ENCODE measurements around the gene GNG3. TPM values are rescaled to one million over a fixed set of nuclear protein-coding genes. Genes with fewer than 3 reads are reported as not detected.

GNG3 gene
- total RNA-seq, 1 experiment from 2014 or later = not detected

DNA sequence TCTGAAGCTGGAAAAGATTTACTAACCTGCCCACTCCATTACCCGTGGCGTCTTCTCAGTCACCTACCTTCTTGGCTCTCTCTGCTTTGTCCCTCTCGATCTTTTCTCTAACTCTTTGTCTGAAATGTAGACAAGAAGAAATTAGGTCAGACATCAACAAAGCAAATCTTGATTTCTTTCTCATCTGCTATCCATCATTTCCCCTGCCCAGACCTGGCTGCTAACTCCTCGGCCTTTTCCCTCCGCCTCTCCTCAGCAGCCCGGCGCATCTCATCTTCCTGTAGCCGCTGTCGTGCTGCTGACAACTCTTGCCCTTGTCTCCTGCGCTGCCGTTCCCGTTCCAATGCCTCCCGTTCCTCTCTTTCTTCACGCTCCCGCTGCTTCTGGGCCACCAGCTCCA, 29.8 kb upstream of the GNG3 start:
- peak overlapping the region; percentile 94 for H3K27ac Mint-ChIP-seq (ENCODE audit: low read depth, unreplicated experiment)
- H3K4me3 Mint-ChIP-seq (ENCODE audit: unreplicated experiment) = peak overlapping the region; percentile 72
- no peak for DNase-seq (ENCODE audit: unreplicated experiment)
- ChIA-PET CTCF (interaction anchor here (0.9 to 2.2 kb wide), 2 partner anchors 16 to 117 kb away, joined by 3 to 8 read pairs; no protein-coding TSS in a partner anchor), POLR2A (interaction anchor here (0.6 to 7.1 kb wide), 14 partner anchors 9 to 180 kb away, joined by 3 to 132 read pairs (median 4); partner anchors contain the start of genes B3GAT3, C11orf98, CSKMT and HNRNPUL2)
- H3K27me3 Mint-ChIP-seq (ENCODE audit: insufficient read depth, unreplicated experiment) = no peaks in the 10 kb centered on the region
- TF ChIP-seq, protein P1, sequence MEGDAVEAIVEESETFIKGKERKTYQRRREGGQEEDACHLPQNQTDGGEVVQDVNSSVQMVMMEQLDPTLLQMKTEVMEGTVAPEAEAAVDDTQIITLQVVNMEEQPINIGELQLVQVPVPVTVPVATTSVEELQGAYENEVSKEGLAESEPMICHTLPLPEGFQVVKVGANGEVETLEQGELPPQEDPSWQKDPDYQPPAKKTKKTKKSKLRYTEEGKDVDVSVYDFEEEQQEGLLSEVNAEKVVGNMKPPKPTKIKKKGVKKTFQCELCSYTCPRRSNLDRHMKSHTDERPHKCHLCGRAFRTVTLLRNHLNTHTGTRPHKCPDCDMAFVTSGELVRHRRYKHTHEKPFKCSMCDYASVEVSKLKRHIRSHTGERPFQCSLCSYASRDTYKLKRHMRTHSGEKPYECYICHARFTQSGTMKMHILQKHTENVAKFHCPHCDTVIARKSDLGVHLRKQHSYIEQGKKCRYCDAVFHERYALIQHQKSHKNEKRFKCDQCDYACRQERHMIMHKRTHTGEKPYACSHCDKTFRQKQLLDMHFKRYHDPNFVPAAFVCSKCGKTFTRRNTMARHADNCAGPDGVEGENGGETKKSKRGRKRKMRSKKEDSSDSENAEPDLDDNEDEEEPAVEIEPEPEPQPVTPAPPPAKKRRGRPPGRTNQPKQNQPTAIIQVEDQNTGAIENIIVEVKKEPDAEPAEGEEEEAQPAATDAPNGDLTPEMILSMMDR (IDR thresholded peaks at IDR 0.05; ENCODE audit: unreplicated experiment) = no peak
- intact Hi-C loops (cut with micrococcal nuclease) = no loop called here
- peaks cover 22% of the 10 kb centered on the region for H3K4me1 Mint-ChIP-seq (ENCODE audit: insufficient read depth, unreplicated experiment)
- BruUV-seq (replicated peaks) = no TSS peak
- peaks cover 50% of the 10 kb centered on the region for H3K36me3 Mint-ChIP-seq (ENCODE audit: insufficient read depth, unreplicated experiment)
- H3K9me3 Mint-ChIP-seq (ENCODE audit: unreplicated experiment) = no peaks in the 10 kb centered on the region

DNA sequence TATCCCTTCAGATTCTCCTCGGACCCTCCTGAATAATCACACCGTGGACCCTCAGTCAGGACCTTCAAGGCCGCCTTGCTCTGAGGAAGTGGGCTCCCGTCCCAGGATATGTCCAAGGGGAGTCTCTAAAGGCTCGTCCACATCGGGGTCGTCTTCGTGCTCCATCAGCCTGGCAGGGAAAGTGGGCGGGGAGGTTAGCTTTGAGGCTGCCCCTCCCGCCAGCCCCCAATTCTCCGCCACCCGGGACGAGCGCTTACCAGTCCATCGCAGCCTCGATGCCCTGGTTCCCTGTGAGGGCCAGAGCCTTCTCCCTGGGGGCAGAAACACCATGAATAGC, 29.1 kb upstream of the GNG3 start:
- DNase-seq (ENCODE audit: unreplicated experiment) = no peak
- no peaks in the 10 kb centered on the region for H3K27me3 Mint-ChIP-seq (ENCODE audit: insufficient read depth, unreplicated experiment)
- H3K4me3 Mint-ChIP-seq (ENCODE audit: unreplicated experiment) = peak overlapping the region; percentile 72
- intact Hi-C loops (cut with micrococcal nuclease) = no loop called here
- TF ChIP-seq, protein P1 (IDR thresholded peaks at IDR 0.05; ENCODE audit: unreplicated experiment) = no peak
- BruUV-seq (replicated peaks) = no TSS peak
- peaks cover 44% of the 10 kb centered on the region for H3K36me3 Mint-ChIP-seq (ENCODE audit: insufficient read depth, unreplicated experiment)
- no peaks in the 10 kb centered on the region for H3K9me3 Mint-ChIP-seq (ENCODE audit: unreplicated experiment)
- ChIA-PET CTCF (interaction anchor here (2.2 to 2.9 kb wide), 2 partner anchors 11 to 15 kb away, joined by 8 to 15 read pairs; no protein-coding TSS in a partner anchor), POLR2A (interaction anchor here (1.0 to 7.1 kb wide), 15 partner anchors 10 to 130 kb away, joined by 3 to 132 read pairs (median 5); partner anchors contain the start of genes C11orf98, CSKMT, HNRNPUL2 and LBHD1)
- peak overlapping the region; percentile 94 for H3K27ac Mint-ChIP-seq (ENCODE audit: low read depth, unreplicated experiment)
- H3K4me1 Mint-ChIP-seq (ENCODE audit: insufficient read depth, unreplicated experiment) = peaks cover 22% of the 10 kb centered on the region

DNA sequence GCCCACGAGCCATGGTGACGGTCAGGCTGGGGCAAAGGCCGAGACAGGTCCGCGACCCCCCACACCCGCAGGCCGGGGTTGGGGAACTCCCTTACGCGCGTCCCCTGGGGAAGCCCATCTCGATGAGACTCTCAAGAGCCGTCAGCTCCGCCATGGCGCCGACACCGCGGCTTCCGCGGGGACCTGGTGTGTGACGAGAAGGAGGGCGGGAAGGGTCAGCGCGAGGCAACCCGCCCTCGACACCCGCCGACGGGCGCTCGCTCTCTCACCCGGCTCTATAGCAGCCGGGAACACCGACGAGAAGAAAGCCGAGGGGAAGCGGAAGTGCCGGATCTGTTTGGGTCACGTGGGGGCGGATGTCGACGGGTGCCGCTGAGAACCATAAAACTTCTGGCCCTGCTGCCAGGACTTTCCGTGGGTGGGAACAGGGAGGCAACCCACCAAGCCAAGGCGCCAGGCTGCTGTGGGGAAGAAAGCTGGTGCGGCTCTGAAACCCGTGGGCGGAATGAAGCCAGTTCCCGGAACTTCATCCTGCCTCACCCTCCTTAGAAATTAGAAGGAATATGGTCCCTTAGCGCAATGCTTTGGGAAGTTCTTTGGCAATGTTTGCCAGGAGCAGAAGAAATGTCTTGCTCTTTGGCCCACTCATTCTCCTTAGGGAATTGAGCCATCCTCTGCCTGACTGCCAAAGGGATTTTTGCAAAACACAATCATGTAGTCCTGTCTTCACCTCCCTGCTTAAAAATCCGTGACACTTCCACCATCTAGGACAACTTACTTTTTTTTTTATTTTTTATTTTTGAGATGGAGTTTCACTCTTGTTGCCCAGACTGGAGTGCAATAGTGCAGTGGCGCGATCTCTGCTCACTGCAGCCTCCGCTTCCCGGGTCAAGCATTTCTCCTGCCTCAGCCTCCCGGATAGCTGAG, 28.4 kb upstream of the GNG3 start, which contains the start of gene UBXN1:
TSS of gene UBXN1 (minus strand) at position 304 of the 927 bp plus-strand sequence. CDS start at position 154, 150 bp downstream.
- peaks cover 41% of the 10 kb centered on the region for H3K36me3 Mint-ChIP-seq (ENCODE audit: insufficient read depth, unreplicated experiment)
- peak within 1 kb of the TSS; percentile 94 for H3K27ac Mint-ChIP-seq (ENCODE audit: low read depth, unreplicated experiment)
- H3K4me3 Mint-ChIP-seq (ENCODE audit: unreplicated experiment) = peak within 1 kb of the TSS; percentile 72
- no peaks in the 10 kb centered on the region for H3K9me3 Mint-ChIP-seq (ENCODE audit: unreplicated experiment)
- TSS peak; percentile 59 for BruUV-seq (replicated peaks)
- H3K27me3 Mint-ChIP-seq (ENCODE audit: insufficient read depth, unreplicated experiment) = no peaks in the 10 kb centered on the region
- peaks cover 22% of the 10 kb centered on the region for H3K4me1 Mint-ChIP-seq (ENCODE audit: insufficient read depth, unreplicated experiment)
- CTCF ChIA-PET = interaction anchor here (0.8 to 3.0 kb wide), 11 partner anchors 7 to 1532 kb away, joined by 3 to 72 read pairs (median 11); partner anchors contain the start of genes BSCL2, GNG3, HNRNPUL2 and LBHD1
- intact Hi-C loops (cut with micrococcal nuclease) = no loop called here
- peak; percentile 89 for DNase-seq (ENCODE audit: unreplicated experiment)
- POLR2A ChIA-PET = interaction anchor here (0.7 to 7.1 kb wide), 23 partner anchors 10 to 177 kb away, joined by 3 to 132 read pairs (median 5); partner anchors contain the start of genes C11orf98, CSKMT, HNRNPUL2 and INTS5
- TF ChIP-seq, protein P1 (IDR thresholded peaks at IDR 0.05; ENCODE audit: unreplicated experiment) = no peak

DNA sequence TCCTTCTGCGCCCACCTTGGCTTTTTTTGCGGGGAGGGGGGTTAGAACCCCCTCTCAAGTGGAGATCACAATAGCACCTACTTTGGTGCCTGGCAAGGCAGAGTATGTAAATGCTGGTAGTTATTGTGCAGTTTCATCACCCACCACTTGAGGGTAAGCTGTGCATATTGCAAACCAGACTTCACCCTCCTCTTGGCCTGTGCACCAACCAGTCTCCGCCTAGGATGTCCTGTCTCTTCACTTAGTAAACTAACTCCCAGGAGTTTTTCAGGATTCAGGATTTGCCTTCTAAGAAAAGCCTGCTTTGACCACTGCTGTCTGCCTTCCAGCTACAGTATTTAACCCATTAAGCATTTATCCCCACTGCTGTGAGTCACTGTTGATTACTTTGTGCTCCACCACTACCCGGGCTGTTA, 26.6 kb upstream of the GNG3 start:
- BruUV-seq (replicated peaks) = no TSS peak
- ChIA-PET POLR2A (interaction anchor here (0.6 to 7.1 kb wide), 30 partner anchors 9 to 1353 kb away, joined by 3 to 132 read pairs (median 5); partner anchors contain the start of genes C11orf98, CSKMT, GANAB and HNRNPUL2), CTCF (interaction anchor here (0.6 to 3.0 kb wide), 33 partner anchors 9 to 344 kb away, joined by 3 to 72 read pairs (median 4); partner anchors contain the start of genes ASRGL1, BSCL2, GNG3 and HNRNPUL2)
- TF ChIP-seq, protein P1 (IDR thresholded peaks at IDR 0.05; ENCODE audit: unreplicated experiment) = peak; percentile 42
- no peaks in the 10 kb centered on the region for H3K27me3 Mint-ChIP-seq (ENCODE audit: insufficient read depth, unreplicated experiment)
- H3K27ac Mint-ChIP-seq (ENCODE audit: low read depth, unreplicated experiment) = no peak overlapping the region
- H3K9me3 Mint-ChIP-seq (ENCODE audit: unreplicated experiment) = no peaks in the 10 kb centered on the region
- H3K4me1 Mint-ChIP-seq (ENCODE audit: insufficient read depth, unreplicated experiment) = peaks cover 22% of the 10 kb centered on the region
- peak overlapping the region; percentile 45 for H3K4me3 Mint-ChIP-seq (ENCODE audit: unreplicated experiment)
- intact Hi-C loops (cut with micrococcal nuclease) = loop anchor here (2.0 kb wide), 1 partner anchor 14 kb away; no protein-coding TSS in a partner anchor
- DNase-seq (ENCODE audit: unreplicated experiment) = peak; percentile 77
- peaks cover 27% of the 10 kb centered on the region for H3K36me3 Mint-ChIP-seq (ENCODE audit: insufficient read depth, unreplicated experiment)

Measured in MCF 10A (cell line).